ENCODE results near the gene CSE1L.

GRCh38 chr20:49096203-49096730, 50.2 kb downstream of the CSE1L start:
- TF ChIP-seq CTCF (IDR thresholded peaks at IDR 0.05; ENCODE audit: poor library complexity) (no peak), EZH2 (IDR thresholded peaks at IDR 0.05; ENCODE audit: borderline replicate concordance) (no peak)
